ENCODE results near the gene FASN. TPM values are rescaled to one million over a fixed set of nuclear protein-coding genes. Genes with fewer than 3 reads are reported as not detected.

Gene FASN
- total RNA-seq, 1 experiment from 2014 or later = 956 TPM

DNA sequence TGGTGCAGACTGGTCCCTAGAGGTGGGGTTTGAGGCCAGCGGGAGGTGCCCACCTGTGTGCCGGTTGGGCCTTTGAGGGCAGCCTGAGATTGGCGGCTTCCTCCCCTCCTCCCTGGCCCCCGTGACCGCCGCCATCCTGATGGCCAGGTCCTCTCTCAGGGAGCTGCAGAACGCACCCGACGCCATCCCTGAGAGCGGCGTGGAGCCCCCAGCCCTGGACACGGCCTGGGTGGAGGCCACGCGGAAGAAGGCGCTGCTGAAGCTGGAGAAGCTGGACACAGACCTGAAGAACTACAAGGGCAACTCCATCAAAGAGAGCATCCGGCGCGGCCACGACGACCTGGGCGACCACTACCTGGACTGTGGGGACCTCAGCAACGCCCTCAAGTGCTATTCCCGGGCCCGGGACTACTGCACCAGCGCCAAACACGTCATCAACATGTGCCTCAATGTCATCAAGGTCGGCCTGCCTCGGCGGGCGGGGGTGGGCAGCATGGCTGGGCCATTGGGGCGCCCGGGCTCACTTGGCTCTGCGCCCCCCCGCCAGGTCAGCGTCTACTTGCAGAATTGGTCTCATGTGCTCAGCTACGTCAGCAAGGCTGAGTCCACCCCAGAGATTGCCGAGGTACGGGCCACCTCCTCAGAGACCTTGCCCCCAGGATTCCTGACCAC lies 43.5 kb downstream of the FASN start:
- CTCF ChIA-PET = no interaction called here
- in situ Hi-C loops (cut with HindIII; ENCODE audit: low pct_unique_long_range_greater_than_20kb, low sequenced_read_pairs) = loop anchor here (10.0 kb wide), 1 partner anchor 80 kb away; no protein-coding TSS in a partner anchor
- peaks cover 32% of the 10 kb centered on the region for H3K4me1 ChIP-seq (ENCODE audit: control insufficient read depth, insufficient read depth, low read length)
- H3K9me3 ChIP-seq (ENCODE audit: control insufficient read depth, insufficient read depth, low read depth, low read length) = no peaks in the 10 kb centered on the region
- TF ChIP-seq TCF7L2 (IDR thresholded peaks at IDR 0.05; ENCODE audit: low read depth, low read length) (no peak), POLR2AphosphoS5 (IDR thresholded peaks at IDR 0.05; ENCODE audit: low read depth, low read length) (0 out of 2 replicates have a peak, but pooled peaks have one; percentile 9), SIN3A (IDR thresholded peaks at IDR 0.05; ENCODE audit: borderline replicate concordance, insufficient read depth, low read depth, low read length) (no peak)
- TF ChIP-seq, protein P1, sequence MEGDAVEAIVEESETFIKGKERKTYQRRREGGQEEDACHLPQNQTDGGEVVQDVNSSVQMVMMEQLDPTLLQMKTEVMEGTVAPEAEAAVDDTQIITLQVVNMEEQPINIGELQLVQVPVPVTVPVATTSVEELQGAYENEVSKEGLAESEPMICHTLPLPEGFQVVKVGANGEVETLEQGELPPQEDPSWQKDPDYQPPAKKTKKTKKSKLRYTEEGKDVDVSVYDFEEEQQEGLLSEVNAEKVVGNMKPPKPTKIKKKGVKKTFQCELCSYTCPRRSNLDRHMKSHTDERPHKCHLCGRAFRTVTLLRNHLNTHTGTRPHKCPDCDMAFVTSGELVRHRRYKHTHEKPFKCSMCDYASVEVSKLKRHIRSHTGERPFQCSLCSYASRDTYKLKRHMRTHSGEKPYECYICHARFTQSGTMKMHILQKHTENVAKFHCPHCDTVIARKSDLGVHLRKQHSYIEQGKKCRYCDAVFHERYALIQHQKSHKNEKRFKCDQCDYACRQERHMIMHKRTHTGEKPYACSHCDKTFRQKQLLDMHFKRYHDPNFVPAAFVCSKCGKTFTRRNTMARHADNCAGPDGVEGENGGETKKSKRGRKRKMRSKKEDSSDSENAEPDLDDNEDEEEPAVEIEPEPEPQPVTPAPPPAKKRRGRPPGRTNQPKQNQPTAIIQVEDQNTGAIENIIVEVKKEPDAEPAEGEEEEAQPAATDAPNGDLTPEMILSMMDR (IDR thresholded peaks at IDR 0.05) = no peak
- H3K27me3 ChIP-seq (ENCODE audit: control insufficient read depth, insufficient read depth, low read length) = no peaks in the 10 kb centered on the region
- H3K36me3 ChIP-seq (ENCODE audit: control insufficient read depth, insufficient read depth, low read length) = peaks cover 9% of the 10 kb centered on the region
- no peak for DNase-seq (ENCODE audit: low read depth, low spot score)
- H3K4me3 ChIP-seq (ENCODE audit: low read depth in 2 of 2, low read length in 2 of 2) = no peak overlapping the region
- POLR2A ChIA-PET = interaction anchor here (0.5 to 0.7 kb wide), 2 partner anchors 35 to 171 kb away, joined by 4 read pairs; no protein-coding TSS in a partner anchor
- no peak overlapping the region for H3K27ac ChIP-seq (ENCODE audit: low read length)
- BruUV-seq (replicated peaks) = no TSS peak
- no peak for ATAC-seq
- intact Hi-C loops (cut with micrococcal nuclease; ENCODE audit: unreplicated experiment) = no loop called here

DNA sequence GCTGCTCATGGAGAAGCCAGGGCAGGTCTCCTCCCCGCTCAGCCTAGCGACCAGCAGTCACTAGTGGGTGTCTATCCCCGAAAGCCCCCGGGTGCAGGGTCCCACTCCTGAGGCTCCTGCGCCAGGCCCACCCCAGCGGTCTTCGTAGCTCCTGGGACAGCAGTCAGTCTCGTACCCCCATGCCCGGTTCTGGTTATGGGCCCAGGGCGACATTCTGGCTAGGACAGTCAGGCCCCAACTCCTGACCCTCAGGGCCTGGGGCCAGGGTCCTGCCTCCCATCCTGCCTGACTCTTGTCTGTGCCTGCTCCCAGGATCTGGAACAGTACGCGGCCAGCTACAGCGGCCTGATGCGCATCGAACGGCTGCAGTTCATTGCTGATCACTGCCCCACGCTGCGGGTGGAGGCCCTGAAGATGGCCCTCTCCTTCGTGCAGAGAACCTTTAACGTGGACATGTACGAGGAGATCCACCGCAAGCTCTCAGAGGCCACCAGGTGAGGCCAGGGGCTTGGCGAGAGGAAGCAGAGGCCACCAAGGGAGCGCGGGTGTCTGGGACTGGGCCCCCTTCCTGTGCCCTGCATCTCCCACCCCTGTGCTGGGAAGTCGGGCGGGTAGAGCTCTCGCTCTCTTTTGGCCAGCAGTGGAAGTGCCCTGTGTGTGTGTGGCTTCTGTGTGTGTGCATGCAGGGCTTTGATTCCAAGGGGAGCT lies 44.3 kb downstream of the FASN start:
- no peaks in the 10 kb centered on the region for H3K27me3 ChIP-seq (ENCODE audit: control insufficient read depth, insufficient read depth, low read length)
- ChIA-PET POLR2A (interaction anchor here (0.5 kb wide), 1 partner anchor 170 kb away, joined by 4 read pairs; no protein-coding TSS in a partner anchor), CTCF (no interaction called here)
- H3K4me1 ChIP-seq (ENCODE audit: control insufficient read depth, insufficient read depth, low read length) = peaks cover 32% of the 10 kb centered on the region
- no peak overlapping the region for H3K4me3 ChIP-seq (ENCODE audit: low read depth in 2 of 2, low read length in 2 of 2)
- no peaks in the 10 kb centered on the region for H3K9me3 ChIP-seq (ENCODE audit: control insufficient read depth, insufficient read depth, low read depth, low read length)
- H3K27ac ChIP-seq (ENCODE audit: low read length) = no peak overlapping the region
- TF ChIP-seq, protein P1 (IDR thresholded peaks at IDR 0.05) = no peak
- TF ChIP-seq SIN3A (IDR thresholded peaks at IDR 0.05; ENCODE audit: borderline replicate concordance, insufficient read depth, low read depth, low read length) (no peak), TCF7L2 (IDR thresholded peaks at IDR 0.05; ENCODE audit: low read depth, low read length) (no peak), POLR2AphosphoS5 (IDR thresholded peaks at IDR 0.05; ENCODE audit: low read depth, low read length) (no peak)
- TF ChIP-seq, protein P2, sequence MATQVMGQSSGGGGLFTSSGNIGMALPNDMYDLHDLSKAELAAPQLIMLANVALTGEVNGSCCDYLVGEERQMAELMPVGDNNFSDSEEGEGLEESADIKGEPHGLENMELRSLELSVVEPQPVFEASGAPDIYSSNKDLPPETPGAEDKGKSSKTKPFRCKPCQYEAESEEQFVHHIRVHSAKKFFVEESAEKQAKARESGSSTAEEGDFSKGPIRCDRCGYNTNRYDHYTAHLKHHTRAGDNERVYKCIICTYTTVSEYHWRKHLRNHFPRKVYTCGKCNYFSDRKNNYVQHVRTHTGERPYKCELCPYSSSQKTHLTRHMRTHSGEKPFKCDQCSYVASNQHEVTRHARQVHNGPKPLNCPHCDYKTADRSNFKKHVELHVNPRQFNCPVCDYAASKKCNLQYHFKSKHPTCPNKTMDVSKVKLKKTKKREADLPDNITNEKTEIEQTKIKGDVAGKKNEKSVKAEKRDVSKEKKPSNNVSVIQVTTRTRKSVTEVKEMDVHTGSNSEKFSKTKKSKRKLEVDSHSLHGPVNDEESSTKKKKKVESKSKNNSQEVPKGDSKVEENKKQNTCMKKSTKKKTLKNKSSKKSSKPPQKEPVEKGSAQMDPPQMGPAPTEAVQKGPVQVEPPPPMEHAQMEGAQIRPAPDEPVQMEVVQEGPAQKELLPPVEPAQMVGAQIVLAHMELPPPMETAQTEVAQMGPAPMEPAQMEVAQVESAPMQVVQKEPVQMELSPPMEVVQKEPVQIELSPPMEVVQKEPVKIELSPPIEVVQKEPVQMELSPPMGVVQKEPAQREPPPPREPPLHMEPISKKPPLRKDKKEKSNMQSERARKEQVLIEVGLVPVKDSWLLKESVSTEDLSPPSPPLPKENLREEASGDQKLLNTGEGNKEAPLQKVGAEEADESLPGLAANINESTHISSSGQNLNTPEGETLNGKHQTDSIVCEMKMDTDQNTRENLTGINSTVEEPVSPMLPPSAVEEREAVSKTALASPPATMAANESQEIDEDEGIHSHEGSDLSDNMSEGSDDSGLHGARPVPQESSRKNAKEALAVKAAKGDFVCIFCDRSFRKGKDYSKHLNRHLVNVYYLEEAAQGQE (IDR thresholded peaks at IDR 0.05; ENCODE audit: insufficient read depth in 1 of 2, low read depth in 2 of 2, low read length in 1 of 2) = no peak
- ATAC-seq = no peak
- BruUV-seq (replicated peaks) = no TSS peak
- DNase-seq (ENCODE audit: low read depth, low spot score) = no peak
- peaks cover 9% of the 10 kb centered on the region for H3K36me3 ChIP-seq (ENCODE audit: control insufficient read depth, insufficient read depth, low read length)
- intact Hi-C loops (cut with micrococcal nuclease; ENCODE audit: unreplicated experiment) (no loop called here), in situ Hi-C loops (cut with HindIII; ENCODE audit: low pct_unique_long_range_greater_than_20kb, low sequenced_read_pairs) (loop anchor here (10.0 kb wide), 1 partner anchor 81 kb away; no protein-coding TSS in a partner anchor)

Data from Panc1 (cell line).